T follicular helper cell (primary cell): ENCODE results near the gene ICOSLG.
"Not testable (repeated sequence)": the region's sequence is repeated elsewhere in the genome, so short reads cannot be mapped to it uniquely, and the experiment has no call there.

Source experiments
- DNase-seq: peaks from one replicate; pipeline ENCODE4 v3.0.0-alpha.2; 2020; ENCODE audit warnings: low read depth

The ICOSLG gene

DNA sequence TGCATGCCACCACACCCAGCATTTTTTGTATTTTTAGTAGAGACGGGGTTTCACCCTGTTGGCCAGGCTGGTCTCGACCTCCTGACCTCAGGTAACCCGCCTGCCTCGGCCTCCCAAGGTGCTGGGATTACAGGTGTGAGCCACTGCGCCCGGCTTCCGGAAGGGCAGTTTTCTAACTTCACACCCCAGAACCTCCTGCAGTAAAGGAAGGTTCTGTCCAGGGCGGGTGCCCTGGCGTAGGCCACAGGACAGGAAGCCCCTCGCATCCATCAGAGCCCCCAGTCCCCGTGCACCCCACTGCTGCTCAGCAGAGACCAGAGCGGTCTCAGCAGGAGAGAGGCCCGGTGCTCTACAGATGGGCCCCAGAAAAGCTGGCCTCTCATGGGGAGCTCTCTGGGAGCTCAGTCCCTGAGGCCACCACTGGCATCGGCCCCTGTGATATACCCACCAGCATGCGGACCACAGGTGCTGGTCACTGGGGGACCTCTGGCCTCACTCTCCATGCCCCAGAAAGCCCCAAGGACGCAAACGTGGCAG lies 25.1 kb upstream of the ICOSLG start:
- no peak for DNase-seq

DNA sequence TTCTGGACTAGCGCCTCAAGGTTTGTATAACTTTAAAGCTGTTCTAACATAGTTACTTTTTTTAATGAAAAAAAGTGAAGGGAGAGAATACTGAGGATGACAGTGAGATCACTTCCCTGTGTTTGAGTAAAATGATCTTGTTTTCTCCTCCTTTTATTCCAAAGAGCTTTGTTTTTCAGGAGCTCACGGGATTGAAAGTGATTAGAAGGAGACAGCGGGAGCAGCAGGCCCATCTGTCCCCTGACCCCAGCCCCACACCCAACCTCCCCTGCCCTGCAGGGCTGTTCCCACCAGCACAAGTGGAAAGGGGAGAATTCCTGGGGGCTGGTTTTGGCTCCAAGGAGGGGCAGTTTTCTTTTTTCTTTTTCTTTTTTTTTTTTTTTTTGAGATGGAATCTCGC lies 23.0 kb upstream of the ICOSLG start:
- DNase-seq: no peak

DNA sequence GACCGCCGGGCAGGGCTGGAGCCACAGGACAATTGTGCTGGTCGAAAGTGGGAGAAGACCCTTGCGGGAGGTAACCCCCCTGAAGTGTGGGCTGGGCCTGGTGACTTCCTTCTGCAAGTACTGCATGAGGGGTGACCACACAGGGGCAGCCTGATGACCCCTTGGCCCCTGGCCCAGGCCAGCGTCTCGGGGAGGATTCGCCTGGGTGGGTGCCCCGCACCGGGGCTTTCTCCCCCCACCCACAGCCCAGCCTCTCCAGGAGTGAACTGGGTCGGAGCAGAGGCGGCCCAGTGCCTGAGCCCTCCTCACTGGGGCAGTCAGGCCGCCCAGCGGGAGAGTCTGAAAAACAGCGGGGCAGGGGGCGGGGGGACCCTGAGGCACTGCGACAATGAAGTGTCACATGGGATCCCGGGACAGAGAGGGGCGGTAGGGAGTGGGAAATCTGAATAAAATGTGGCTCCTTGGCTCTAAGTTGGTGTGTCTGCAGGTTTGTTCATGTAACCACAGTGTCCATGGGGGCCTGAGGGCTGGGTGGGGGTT lies 22.5 kb upstream of the ICOSLG start:
- no peak for DNase-seq

DNA sequence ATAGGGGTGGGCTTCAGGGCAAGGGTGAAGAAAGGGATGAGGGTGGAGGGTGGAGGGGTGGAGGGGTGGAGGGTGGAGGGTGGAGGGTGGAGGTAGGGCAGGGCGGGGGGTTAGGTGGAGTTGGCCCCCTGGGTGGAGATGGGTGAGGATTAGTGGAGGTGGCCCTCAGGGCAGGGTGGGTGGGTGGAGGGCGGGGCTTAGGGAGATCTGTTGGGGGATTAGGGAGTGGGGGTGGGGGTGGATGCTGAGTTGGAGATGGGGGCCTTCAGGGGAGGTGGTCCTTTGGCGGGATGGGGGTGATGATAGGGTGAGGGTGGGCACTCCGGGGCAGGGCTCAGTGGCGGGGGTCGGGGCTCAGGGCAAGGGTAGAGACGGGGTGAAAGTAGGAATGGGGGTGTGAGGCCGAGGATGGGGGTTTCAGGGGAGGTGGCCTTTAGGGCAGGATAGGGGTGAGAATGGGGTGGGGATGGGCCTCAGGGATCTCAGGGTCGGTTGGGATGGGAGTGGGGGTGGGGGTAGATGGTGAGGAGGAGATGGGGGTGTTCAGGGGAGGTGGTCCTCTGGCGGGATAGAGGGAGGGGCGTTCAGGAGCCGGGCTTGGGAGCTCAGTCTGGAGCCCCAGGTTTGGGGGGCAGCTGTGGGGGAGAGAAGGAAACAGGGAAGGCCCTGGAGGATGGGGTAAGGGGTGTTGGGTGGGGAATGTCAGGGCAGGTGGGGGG lies 21.8 kb upstream of the ICOSLG start:
- no peak for DNase-seq

DNA sequence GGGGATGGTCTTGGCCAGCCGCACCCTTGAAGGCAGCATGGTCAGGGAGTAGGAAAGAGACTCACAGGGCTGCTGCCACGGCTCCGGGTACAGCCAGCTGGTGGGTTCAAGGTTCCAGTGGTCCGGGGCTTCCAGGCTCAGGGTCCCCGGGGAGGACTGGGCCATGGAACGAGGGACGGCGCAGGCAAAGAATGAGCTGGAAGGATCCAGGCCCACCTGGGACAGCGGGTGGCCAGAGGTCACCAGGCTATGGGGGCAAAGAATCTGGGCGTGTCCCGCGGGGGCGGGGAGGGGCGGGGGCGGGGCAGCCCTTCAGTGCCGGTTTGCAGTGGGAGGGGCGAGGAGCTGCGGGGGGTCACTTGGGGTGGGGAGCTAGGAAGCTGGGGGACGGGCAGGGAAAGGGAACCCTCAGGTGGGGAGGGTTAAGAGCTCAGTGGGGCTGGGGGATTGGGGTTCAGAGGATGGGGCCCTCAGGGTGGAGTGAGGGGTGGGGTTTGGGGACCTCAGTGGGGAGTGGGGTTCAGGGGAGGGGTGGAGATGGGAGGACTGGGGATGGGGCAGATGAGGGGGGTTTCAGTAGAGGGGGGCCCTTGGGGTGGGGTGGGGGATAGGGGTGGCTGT lies 21.0 kb upstream of the ICOSLG start, which contains the start of gene DNMT3L:
DNMT3L (minus strand) TSS at position 223 of the 621 bp plus-strand sequence. CDS start 638 bp downstream, outside the sequence.
- no peak for DNase-seq

DNA sequence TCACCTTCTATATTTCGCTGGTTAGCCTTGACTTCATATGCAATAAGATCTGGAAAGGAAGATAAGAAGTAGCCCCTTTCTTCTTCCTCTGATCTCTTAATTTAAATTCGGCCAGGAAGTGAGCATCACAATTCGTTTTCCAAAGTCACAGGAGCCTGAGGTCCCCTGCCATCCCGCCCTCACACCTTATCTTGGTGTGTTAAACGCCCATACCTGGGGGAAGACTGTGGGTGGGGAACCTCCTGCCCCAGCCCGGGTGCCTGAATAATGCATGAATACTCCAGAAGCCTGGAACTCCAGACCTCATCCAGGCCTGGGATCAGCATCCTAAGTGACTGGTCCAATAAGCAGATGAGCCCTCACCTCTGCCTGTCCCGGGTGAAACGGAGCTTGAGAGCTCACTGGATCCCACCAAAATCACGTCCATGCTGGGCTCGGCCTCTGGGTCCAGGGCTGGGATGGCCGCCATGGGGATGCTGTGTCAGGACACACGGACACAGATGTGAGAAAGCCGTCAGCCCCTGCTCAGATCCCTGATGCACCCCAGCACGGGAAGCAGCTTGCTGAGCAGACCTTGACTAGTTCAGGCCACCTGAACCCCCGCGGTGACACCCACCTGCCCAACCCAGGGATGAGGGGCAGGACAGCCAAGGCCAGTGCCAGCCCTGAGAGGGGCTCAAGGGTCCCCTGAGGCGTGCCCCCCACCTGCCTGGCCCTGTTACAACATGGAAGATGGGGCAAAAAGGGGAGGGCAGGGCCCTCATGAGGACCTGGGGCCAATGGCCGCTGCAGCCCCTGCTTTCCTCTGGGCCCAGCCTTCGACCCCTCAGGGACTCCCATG lies 20.3 kb upstream of the ICOSLG start:
- DNase-seq: no peak

DNA sequence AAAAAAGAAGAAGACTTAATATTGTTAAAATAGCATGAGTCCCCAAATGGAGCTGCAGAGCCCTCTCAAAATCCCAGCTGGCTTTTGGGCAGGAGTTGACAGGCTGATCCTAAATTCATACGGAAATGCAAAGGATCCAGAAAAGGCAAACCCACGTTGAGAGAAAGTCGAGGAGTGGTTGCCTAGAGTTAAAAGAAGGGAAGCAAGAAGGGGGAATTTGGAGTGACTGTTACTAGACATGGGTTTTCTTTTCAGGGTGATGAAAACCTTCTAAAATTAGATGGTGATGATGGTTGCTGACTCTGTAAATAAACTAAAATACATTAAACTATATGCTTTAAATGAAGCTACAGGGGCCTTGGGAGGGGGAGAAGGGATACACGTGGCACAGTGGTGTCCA lies 19.3 kb upstream of the ICOSLG start:
- DNase-seq: no peak

DNA sequence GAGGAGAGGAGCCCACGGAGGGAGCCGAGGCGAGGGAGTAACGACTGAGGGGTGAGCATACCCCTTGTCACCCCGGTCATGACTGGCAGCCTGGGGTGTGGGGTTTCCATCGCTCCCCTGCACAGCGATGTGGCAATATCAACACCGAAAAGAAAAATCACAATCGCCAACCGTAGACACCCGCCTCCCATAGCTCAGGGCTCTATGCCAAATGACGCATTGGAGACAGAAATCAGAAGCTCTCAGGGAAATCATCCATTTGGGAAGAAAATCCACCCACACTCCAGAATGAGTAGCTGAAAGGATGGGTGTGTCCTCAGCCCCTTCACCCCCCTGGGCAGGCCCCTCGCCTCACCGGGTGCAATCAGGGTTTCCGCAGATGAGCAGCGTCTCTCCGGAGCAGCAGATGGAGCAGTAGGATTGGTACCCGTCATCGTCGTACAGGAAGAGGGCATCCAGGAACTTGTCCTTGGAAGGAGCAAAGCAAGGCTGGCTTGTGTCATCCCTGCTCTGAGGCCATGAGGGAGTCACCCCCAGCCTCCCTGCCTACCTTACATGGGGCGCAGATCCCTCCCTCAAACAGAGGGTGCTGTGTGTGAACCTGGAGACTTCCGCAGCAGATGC lies 18.5 kb upstream of the ICOSLG start:
- DNase-seq: no peak

DNA sequence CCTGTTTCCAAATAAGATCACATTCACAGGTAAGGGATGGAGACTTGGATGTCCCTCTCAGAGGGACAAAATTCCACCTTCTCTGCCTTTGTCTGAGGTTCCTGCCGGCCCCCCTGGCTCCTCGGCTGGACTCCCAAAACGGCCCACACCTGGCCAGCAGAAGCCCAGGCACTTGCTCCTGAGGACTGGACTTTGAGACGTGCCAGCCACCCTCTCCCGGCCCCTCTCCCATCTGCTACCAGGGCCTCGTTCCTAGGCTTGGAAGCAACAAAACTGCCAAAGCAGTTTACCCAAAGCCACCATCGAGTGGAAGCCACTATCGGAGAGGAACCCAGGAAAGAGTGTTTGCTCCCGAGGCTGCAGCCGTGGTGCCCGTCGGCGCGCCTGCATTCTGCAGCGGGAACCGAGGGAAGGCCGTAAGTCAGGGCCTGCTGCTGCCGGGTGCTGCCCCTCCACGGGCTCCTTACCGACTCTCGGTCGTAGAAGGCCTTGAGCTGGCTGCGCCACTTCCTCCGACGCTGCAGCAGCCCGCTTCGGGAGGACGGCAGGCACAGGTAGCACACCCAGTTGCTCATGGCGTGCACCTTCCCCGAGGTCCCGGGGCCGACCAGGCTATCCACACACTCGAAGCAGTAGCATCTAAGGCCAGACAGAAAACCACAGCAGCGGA lies 17.4 kb upstream of the ICOSLG start:
- no peak for DNase-seq

DNA sequence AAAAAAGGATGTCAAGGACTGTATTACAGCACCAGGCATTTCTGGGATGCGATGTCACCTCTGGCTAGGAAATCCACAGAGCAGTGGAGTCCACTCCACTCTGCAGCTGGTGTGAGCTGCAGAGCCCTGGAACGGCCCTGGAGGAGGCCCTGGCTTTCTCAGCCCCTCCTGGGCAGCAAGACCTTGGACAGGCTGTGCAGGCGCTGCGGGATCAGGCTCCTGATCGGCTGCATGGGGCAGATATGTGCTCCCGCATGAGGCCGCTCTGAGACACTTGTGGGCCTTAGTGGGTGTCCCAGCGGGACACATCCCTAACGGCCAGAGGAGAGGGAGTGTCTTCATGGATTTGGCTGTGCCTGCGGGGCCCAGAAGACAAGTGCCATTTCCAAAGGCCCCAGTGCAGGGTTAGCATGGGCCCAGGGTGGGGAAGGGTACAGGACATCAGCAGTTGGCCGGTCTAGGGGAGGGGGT lies 14.8 kb upstream of the ICOSLG start:
- DNase-seq: no peak

DNA sequence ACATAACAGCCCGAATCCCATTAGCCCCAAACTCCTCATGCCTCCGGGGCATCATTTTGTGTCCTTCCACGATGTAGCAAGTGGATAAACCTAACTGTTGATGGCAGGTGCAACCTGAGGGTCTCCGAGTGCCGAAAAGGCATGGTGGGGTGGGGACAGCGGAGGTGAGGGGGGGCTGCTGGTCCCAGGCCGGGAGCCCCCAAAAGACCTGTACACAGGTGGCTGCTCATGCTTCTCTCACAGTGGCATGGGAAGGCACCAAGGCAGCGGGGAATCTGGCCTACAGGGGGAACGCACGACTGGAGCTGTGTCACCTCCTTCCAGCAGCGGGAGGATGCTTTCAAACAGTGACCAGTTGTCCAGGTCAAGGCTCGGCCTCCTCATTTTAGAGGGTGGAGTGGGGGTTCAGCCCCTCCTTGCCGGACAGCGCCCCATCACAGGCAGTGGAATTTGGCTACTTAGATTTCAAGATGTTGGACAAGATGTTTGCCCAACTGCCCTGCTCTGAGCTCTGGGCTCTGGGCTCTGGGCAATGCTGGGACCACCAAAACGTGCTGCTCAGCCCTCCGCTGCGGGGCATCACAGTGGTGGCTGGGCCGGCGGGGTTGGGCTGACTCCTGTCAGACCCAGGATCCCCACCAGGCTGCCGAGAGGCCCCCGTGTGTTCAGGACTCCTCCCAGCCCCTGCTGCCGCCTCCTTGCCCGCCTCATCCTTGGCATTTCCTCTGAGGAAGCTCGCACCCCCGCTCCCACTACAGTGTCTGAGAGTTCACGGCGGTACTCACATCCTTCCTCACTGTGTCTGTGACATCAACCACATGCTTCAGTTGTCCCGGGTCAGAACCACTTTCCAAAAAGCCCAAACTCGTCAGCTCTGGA lies 13.3 kb upstream of the ICOSLG start:
- no peak for DNase-seq

DNA sequence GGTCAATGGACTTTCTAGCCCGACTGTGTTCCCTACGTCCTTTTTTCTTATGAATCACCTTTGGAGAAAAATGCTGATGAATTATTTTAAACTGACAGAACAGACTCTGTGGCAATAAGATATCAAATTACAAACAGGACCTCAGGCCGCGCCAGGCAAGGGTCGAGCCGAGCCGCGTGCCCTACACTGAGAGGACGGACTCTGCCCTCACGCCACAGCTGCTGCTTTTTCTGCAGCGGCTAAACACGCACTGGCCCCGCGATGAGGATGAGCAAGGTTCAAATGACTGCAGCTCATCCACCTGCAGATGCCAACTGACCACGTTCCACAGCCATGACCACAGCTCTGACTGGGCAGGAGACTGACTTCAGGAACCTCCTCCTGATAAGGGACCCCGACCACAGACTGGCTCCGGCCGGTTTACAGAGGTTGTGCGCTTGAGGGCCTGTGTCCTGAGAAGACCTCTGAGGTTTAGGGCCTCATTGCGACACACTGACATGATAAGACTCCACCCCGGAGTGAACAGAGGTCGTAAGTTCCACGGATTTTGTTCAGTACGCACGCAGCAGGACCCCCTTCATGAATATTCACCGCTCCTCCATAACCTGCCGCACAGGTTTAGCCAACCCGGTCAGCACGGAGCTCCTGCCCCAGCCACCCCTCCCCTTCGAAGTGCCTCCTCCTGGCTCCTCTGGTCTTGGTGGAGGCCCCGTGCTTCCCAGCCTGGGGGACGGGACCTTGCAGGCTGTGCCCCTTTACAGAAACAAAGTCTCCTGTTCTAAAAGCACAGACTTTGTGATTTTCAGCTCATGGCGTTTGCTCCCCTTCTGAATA lies 8.7 kb upstream of the ICOSLG start:
- not testable (repeated sequence) for DNase-seq

DNA sequence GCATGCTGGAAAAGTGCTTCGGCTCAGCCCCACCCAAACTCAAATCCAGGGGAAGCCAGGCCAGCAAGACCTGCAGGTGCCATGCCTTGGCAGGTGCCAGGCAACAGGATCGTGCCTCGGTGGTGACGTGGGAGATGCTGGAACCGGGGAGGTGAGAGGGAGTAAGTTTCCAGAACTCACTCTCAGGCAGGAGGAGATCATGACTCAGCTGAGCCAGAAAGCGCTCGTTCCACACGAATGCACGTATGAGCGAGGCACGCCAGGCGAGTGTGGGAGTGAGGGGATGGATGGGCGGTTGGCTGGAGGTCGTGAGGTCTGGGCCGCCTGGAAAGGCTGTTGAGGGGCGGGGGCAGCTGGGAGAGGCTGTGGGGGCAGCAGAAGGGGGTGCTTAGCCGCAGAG lies 7.2 kb upstream of the ICOSLG start:
- DNase-seq: not testable (repeated sequence)

DNA sequence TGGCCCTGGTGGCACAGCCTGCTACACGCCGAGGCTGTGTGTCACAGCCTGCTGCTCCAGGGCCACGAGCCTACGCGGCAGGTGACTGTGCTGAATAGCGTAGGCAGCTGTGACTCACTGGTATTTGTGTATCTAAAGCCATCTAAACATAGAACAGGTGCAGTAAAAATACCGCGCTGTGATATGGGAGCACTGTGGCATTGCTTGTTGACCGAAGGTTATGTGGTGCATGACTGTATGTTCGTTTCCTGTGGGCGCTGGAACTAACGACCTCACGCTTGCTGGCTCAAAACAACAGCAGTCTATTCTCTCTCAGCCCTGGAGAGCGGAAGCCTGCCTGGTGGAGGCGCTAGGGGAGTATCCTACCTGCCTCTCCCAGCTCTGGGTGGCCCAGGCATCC lies 3.2 kb upstream of the ICOSLG start:
- not testable (repeated sequence) for DNase-seq

DNA sequence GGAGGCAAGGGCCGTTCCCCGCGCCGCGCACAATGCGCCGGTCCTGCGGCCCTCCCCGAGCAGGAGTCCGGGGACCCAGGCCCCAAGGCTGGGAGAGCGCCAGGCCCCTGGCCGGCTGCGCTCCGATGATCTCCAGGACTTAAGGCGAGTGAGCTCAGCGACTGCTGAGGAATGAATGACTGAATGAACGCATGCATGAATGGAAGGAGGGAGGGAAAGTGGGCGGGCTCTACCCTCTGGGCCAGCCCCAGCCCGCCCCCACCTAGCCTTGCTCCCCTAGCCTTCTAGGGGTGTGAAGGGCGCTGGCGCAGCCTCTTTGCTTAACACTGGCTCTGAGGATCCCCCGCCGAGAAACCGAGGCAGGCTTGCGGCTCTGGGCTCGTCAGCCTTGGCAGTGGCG lies 538 bp upstream of the ICOSLG start:
- not testable (repeated sequence) for DNase-seq

DNA sequence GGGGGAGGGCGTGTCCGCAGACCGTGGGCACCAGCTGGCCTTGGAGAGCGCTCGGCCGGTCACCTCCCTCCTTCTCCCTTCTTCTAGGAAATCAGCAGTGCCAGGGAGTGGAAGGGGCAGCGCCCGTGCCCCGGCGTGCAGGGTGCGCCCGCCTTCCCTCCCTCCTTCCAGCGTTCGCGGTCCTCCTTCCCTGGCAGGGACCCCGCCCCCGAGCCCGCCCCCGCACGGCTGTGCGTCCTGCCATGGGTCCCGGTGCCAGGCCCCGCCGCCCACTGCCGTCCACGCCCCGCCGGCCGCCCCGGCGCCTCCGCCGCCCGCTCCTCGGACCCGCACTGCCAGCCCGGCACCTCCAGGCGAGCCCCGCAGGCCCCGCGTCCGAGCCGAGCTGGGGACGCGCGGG lies 390 bp downstream of the ICOSLG start:
- not testable (repeated sequence) for DNase-seq

DNA sequence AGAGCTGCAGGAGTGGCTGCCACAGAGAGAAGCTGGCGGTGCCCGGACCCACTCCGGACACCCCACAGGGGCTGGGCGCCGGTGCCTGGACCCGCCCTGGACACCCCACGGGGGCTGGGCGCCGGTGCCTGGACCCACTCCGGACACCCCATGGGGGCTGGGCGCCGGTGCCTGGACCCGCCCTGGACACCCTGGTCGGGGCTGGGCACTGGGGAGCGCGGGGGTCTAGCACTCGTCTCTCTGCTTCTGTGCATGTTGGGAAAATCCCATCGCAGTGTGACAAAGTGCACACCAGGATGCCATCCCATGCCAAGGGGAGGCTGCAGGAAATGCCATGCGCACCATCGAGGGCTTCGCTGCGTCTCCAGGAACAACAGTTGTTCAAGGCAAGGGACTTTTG lies 11.2 kb downstream of the ICOSLG start:
- DNase-seq: not testable (repeated sequence)

DNA sequence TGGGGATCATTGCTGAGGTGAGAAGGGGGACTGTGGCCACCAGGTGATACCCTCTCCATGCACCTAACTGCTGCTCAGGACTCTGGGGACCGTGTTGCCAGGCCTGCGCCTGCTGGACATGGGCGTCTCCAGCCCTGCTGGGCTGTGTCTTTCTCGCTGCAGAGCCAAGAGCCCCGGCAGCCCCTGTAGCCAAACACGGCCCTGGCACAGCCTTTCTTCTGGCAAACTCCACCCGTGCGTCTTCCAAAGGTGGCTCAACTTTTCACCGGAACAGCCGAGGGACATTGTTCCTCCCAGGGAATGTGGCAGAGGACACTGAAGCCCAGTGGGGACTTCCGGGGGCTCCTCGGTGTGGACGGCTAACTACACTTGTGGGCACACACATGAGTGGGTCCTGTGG lies 12.6 kb downstream of the ICOSLG start:
- not testable (repeated sequence) for DNase-seq

DNA sequence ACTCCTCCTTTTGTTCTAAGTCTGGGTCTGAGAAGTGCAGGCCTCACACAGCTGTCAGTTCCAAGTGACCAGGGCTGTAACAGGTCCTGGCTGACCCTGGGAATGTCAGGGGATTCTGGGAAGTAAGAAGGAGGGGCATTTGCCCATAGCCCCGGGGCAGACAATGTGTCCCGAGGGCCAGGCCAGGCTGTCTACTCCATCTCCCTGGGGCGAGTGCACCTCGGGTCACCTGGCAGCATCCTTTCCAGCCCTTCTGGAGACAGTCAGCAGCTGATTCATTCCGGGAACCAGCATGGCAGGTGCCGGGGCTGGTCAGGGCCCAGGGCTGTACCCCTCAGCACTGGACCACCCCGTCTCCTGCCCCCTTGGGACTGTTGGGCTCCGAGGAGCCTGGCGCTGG lies 13.1 kb downstream of the ICOSLG start:
- DNase-seq: not testable (repeated sequence)
